RKO (cell line): ENCODE data around the gene ARSA.
"Not testable (repeated sequence)": the region's sequence is repeated elsewhere in the genome, so short reads cannot be mapped to it uniquely, and the experiment has no call there.

Experiments used
- DNase-seq: peaks from one replicate; pipeline ENCODE4 v3.0.0-alpha.2; 2016; ENCODE audit warnings: low spot score

Gene ARSA

DNA sequence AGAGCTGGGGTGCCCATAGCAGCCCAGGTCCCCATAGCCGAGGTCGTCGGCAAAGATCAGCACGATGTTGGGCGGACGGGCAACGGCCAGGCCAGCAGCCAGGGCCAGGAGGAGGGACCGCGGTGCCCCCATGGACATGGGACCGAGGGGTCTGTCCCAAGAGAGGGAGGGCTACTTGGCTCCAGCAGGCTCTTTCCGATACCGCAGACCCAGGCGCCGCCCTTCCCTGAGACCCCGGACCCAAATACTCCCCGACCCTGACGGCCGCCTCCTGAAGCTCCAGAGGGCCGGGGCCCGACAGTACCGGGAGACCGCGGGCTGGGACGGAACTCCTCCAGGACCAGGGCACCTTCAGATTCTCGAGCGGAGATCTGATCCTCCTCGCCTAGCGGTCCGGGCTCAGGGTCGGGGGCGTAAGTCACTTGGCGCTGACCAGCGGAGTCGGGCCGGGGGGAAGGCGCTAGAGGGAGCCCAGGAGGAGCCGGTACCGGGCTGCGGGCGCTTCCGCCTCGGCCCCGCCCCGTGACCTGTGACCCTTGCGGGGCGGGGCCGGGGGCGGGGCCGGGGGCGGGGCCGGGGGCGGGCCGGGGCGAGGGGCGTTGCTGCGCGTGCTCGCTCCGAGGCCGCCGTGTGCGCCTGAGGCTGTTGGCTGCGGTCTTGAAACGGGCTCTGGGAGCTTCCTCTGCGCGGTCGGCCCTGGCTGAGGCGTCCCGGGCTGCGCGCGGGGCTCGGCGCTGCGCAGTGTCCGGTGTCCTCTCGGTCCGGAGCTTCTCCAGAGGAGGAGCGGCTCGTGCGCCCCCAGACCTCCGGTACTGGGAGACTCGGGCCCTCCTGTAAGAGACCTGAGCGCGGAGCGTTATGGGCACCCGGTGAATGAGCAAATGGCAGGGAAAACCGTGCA lies at the start of gene ARSA:
ARSA (minus strand) TSS at position 511 of the 901 bp plus-strand sequence; CDS start at position 138, 373 bp downstream.
- DNase-seq = peak; percentile 90

DNA sequence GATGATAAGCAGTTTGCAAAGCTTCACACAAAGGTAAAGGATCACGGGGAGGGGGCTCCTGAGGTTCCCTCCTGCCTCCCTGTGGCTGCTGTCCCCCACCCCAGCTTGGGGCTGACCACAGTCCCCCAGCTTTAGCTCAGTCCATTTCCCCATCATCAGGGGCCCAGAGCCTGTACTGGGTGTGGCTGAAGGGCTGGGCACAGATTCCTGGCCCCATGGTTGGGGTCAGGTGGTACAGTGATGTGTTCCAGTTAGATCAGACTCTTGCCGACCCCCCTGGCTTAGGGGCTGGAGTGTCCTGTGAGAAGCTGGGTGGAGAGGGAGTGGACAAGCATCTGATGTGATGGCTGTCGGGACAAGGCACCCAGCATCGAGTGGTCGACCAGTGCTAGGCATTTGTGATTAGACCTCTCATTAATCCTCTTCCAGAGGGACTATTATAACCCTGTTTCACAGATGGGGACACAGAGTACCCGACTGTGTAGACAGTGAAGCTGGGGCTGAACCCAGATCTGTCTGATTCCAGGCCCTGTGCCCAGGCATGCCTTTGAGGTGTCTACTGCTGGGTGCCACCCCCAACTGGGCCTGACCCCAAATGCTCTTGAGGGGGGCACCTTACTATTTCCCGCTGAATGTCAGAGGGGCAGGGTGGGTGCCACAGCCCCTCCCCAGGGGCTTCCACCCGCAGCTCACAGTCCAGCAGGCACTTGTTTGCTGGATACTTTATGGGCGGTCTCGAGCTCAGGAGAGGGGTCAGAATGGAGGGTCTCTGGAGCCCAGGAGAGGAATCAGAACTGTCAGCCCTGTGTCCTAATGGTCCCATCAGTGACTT lies 48.9 kb upstream of the ARSA start:
- DNase-seq = no peak

DNA sequence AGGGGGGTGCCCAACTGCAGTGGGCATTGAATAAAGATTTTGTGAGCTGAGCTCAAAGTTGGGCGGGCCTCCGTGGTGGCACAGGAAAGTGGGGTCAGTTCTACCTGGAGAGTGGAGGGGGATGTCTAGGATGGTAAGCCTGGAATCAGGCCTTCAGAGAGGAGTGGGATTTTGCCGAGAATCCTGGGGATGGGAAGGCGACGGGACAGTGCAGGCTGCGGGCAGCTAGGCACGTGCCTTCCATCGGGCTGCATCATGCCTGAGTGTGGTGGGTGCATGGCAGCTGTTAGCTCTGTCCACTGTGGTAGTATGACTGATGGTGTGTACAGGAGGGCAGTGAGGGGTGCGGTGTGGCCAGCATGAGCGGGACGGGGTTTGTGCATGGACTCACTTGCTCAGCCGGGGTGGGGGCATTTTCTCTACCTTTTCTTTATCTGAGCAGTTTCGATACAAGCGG lies 48.3 kb upstream of the ARSA start:
- no peak for DNase-seq

DNA sequence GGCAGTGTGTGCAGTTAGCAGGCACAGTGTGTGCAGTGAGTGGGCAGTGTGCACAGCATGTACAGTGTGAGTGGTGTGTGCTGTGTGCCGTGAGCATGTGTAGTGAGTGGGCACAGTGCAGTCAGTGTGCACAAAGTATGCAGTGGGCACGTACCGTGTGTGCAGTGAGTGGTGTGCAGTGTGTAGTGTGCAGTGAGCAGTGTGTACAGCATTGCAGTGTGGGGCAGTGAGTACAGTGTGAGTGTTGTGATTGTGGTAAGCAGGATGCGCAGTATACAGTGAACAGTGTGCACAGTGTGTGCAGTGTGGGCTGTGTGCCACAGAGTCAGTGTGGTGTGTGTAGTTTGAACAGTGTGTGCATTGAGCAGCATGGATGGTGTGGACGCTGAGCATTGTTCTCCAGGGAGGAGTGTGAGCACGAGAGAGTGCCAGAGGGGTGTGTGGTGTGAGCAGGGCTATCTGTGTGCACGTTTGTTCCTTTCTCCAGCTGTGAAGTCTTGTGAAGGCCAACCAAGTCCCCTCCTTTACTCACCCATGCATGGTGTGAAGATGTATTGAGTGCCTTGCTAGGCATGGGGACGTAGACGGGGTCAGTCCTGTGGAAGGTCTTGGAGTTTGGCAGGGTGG lies 47.7 kb upstream of the ARSA start:
- DNase-seq = no peak

DNA sequence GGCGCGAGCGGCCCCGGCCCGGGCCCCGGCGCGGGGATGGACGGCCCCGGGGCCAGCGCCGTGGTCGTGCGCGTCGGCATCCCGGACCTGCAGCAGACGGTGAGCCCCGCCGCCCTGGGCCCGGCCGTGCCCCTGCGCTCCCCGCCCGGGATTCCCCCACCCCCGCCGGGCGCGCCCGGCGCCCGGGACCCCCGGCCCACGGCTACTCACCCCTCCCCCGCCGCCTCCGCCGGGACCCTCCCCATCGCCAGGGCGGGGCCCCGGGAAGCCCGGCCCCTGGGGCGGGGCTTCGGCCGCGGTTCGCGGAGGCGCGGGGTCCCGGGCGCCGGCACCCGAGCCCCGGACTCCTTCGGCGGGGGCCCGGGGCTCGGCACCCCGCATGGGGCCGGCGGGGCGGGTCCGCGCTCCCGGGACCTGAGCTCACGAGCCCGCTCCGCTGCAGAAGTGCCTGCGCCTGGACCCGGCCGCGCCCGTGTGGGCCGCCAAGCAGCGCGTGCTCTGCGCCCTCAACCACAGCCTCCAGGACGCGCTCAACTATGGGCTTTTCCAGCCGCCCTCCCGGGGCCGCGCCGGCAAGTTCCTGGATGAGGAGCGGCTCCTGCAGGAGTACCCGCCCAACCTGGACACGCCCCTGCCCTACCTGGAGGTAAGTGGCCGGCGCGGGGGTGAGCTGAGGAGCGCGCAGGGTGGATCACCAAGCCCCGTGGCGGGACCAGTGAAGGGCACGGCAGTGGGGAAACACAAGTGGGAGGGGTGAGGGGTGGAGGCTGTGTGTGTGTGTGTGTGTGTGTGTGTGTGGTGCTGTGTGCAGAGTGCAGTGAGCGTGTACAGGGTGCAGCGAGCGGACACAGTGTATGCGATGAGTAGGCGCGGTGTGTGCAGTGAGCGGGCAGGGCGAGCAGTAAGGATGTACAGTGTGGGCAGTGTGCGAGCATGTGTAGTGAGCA lies 46.9 kb upstream of the ARSA start:
- DNase-seq = peak; percentile 74

DNA sequence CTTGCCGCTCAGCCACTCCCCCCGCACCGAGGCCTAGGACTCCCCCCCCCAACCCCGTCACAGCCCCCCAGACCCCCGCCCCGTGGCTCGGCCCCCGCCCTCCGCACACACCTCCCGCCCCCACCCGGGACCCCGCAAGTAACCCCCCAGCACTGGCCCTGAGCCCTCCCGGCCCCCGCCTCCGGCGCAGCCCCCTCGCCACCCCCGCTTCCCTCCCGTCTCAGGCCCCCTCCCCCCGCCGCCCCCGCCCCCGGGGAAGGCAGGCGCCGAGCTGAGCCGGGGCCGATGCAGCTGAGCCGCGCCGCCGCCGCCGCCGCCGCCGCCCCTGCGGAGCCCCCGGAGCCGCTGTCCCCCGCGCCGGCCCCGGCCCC lies 46.2 kb upstream of the ARSA start:
- no peak for DNase-seq

DNA sequence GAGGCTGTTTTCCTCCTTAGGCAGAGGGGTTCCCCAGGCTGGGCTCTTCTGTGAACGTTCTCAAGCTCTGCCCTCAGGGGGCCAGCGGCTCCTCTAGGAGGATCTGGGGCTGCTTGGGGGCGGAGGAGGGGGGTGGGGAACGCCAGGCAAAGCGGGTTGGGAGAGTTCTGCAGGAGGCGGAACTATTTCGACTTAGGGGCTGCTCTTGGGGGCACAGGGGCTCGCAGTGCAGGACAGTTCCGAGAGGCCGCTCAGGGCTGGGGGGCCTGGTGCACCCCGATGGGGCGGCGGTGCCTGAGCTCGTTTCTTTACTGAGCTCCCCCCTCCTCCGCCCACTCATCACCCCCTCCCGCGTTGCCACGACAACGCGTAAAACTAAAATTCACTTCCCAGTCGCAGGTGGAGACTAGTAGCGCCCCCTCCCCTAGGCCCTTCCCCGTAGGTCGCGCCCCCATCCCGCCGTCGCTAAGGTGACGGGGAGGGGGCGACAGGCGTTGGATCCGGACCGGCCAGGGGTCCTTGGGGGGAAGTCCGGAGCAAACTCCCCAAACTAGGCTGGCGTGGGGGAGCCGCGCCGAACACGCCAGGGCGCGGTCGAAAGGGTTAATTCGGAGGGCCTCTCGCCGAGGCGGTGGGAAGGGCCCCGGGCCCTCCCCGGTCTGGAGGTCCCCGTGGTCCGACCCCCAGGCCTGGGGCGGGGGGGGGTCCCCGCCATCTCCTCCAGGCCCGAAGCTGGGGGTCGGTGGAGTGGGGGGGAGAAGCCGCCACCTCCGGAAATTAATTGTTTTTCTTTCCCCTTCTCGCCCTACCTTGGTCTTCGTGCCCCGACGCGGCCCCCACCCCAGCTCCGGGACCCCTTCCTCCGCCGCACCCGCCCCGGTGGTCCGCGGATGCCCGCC lies 45.5 kb upstream of the ARSA start:
- DNase-seq = no peak

DNA sequence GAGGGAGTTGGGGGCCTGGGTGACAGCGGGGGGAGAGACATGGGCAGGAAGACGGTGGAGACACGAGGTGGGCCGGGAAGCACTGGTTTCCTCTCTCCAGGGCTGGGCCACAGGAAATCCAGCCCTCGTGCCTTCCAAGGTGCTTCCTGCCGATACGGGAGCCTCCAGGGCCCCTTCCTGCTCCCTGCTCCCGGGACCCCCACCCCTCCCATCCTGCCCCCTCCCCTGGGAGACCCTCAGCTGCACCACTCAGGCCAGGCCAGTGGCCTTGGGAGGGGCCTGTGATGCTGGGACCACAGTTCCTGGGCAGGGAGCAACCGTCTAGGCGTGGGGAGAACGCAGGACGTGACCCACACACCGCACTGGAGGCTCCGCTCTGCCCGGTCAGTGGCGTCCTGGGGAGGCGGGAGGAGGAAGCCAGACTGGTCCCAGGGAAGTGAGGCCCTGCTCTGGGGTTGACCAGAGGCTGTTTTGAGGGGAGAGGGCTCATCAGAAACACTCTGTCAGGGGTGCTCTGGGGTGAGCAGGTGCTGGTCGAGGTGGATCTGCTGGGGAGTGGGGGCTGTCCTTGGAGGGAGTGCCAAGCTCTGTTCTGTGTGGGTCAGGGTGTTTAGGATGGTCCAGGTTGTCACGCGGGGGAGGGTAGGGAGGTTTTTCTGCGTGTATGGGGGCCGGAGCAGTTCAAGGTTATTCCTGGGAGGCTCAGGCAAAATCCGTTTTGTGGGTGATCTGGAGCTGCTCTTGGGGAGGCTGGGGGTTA lies 44.7 kb upstream of the ARSA start, which contains the start of gene SHANK3:
SHANK3 (plus strand) TSS at position 353 of the 760 bp plus-strand sequence.
- DNase-seq = no peak

DNA sequence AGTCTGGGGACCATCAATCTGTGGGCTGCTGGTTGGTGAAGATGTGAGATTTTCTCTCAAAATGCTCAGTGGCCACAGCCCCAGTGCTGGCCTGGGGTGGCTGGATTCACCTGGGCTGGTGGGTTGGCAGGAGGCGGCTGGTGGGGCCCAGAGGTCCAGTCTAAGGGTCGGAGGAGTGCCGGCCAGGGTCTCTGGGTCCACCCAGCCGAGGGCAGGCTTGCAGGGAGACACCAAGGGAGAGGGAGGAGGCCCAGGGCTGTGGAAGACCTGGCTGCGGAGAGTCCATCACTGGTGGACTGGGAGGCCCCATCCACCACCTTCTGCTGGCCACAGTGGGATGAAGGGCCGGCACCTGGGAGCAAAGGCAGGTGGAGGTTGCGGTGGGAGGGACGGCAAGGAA lies 44.1 kb upstream of the ARSA start:
- no peak for DNase-seq

DNA sequence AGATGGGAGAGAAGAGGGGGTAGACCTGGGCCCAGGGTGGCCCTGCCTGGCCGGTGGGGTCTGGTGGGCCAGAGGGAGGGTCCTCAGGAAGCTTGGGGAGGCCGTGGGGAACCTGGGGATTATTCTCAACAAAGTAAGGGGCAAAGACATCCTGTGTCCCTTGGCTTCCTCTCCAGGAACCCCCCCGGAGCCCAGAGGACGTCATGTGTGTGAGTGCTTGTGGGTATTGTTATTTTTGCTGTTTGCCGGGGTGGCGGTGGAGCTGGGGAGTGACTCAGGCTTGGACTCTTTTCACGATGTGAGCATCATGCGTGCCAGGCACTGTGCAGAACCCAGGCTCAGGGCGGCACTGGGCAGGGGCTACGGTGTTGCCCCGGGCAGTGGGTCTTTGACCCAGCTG lies 43.7 kb upstream of the ARSA start:
- DNase-seq = no peak

DNA sequence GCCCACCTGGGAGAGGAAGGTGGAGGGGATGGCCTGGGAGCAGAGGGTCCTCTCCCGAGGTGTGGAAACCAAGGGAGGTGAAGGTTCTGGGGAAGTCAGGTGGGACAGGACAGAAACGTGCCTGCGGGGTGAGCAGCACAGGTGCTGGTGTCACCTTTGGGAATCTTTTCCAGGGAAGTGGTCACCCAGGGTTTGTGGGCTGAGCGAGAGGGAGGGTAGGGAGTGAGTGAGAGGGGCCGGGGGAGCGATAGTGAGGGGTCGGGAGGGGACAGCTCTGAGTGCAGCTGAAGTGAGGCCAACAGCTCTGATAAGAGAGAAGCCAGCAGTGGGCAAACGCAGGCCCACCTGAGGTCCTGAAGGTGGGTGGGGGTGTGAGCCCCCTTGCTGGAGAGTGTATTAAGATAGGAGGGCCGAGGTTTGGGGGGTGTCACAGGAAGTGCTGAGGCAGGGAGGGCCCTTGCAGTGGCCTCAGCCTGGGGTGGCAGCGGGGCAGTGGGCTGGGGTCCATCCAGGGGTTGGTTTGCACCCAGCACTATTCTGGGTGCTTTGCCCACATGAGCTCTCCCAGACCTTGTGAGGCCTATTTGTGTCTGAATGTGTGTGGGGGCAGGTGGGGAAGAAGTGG lies 43.1 kb upstream of the ARSA start:
- DNase-seq = no peak

DNA sequence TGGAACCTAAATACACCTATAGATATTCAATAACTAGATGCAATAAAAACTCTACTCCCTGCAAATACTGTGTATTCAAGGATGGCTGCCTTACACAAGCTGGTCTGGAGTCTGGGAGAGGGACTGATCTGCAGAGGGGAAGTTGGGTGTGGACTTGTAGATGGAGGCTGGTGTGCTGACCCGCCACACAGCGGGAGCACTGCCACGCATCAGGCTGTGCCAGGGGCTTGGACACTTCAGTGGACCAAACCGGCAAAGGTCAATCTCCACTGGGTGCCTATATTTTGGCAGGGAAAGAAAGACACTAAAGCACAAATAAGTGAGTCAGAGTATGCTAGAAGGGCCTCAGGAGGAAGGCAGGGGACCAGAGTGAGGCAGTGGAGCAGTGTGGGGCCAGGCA lies 42.6 kb upstream of the ARSA start:
- no peak for DNase-seq

DNA sequence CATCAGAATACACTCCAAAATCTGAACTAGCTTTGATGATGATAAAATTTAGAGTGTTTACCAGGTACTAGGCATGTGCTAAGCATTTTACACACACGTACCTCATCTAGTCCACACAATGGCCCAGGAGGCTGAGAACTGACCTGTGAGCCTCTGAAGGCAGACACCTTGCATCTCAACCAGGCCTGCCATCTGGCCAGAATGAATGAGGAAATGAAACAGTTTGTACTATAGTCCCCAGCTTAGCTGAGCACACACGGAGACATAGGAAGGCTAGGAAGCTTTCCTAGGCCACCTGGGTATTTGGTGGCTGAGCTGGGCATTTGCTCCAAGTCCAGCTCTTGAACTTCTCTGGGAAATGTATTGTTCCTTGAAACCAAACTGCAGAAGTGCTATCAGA lies 37.8 kb upstream of the ARSA start:
- DNase-seq = no peak

DNA sequence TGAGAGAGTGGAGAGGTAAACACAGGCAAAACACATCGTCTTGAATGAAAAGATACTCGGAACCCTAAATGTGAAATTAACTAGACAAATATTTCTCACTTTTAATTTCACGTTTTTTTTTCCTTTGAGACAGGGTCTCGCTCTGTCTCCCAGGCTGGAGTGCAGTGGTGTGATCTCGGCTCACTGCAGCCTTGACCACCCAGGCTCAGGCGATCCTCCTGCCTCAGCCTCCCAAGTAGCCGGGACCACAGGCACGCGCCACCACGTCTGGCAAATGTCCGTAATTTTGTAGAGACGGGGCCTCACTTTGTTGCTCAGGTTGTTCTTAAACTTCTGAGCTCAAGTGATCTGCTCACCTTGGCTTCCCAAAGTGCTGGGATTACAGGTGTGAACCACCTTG lies 37.3 kb upstream of the ARSA start:
- no peak for DNase-seq

DNA sequence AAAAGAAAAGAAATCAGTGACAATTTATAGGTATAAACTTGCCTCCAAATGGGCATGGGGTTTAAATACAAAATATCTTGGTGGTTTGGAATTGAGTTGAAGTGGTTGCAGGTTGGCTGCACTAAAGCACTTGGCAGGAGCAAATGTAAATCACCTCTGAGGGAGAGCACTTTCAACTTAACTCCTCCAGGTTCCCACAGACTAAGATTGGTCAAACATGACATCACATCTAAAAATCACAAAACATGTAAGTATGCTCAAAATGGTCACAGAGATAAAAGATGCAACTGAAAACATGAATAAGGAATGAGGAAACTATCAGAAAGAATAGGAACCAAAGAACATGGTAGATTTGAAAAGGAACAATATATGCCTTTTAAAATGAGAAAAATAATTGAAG lies 32.4 kb upstream of the ARSA start:
- DNase-seq = no peak

DNA sequence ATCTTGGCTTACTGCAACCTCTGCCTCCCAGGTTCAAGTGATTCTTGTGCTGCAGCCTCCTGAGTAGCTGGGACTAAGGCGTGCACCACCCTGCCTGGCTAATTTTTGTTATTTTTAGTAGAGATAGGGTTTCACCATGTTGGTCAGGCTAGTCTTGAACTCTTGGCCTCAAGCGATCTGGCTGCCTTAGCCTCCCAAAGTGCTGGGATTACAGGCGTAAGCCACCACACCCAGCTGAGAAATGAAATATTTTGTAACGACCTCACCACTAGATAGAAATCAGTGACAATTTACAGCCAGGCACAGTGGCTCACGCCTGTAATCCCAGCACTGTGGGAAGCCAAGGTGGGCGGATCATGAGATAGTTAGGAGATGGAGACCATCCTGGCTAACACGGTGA lies 31.8 kb upstream of the ARSA start:
- DNase-seq = not testable (repeated sequence)

DNA sequence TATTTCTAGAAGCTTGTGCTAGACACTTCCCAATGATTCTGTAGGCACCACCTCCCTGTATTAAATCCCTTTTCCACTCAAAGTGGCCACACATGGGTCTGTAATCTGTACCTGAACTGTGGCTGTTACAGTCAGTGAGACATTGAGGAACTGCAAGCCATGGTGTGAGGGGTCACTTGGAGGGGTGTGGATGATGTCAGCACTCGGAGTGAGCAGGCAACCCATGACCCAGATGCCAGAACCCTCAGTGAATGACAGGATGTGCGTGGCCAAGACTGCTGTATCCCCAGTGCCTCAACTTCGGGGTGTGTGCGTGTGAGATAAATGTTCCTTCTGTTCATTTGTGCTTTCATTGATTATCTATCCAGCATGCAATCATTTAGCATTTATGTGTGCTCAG lies 30.0 kb upstream of the ARSA start:
- DNase-seq = no peak

DNA sequence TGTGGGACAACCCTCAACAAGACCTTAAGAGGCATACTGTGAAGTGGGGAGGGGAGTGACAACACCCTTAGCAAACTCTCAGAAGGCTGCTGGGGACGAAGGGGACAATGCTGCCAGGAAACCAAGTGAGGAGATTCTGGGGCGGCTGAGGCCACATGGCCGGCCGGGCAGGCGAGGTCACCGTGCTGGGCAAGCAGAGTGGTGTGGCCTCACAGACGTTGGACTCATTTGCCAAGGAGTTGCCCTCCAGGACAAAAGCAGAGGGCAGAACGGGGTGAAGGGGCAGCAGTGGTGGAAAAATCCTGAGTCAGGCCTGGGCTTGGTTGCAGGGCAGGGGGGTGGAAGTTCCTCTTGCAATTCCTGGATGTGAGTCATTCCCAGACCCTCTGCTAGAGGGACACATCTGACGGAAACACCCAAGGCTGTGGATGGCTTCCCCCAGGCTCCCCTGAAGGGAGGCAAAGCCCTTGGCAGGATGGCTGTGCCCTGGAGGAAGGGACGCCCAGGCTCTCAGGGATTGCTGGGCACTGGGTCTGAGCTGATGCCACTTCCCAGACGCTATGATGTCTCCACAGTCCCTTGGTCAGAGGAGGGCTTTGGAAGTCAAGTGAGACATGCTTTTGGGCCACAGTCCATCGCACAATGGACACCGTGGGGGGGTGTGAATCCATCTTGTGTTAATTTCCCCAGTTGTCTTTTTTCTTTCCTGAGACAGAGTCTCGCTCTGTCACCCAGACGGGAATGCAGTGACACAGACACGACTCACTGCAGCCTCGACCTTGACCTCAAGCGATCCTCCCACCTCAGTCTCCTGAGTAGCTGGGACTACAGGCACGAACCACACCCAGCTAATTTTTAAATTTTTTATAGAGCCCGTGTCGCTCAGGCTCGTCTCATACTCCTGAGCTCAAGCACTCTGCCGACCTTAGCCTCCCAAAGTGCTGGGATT lies 28.4 kb upstream of the ARSA start:
- peak; percentile 52 for DNase-seq
